DOHH2 (cell line): Measurements from ENCODE around the gene LMOD1.

Experiments
- EZH2phosphoT487 ChIP-seq: fragments of 200-600 bp; sonication (generic); IDR thresholded peaks from 2 replicates; pipeline ENCODE4 v1.6.1; 2017; ENCODE audit warnings: borderline replicate concordance, mild to moderate bottlenecking, antibody characterized with exemption, low read length, moderate library complexity, mixed read lengths
- TF ChIP-seq, protein P1 (sequence below): fragments of 200-600 bp; sonication (generic); IDR thresholded peaks from one replicate; pipeline ENCODE4 v1.5.1; 2014; ENCODE audit warnings: antibody characterized with exemption, mild to moderate bottlenecking, low read depth, low read length; ENCODE audit not compliant: poor library complexity, severe bottlenecking

DNA sequence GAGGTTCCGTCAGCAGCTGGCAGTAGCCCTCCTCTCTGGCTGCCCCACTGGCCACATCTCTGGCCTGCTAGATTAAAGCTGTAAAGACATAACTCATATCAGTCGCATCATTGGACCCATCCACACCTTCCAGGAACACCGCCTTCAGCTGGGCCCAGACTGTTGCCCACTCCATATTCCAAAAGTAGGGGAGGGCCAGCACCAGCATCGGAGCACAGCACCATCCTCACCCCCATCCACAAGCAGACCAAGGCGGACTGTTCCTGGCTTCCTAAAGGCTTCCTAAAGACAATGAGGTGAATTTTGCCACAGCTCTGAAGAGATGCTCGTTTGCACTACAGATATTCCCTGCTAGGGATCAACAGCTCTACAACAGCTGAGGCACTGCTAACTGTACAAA lies 54.1 kb downstream of the LMOD1 start:
- TF ChIP-seq, protein P1, sequence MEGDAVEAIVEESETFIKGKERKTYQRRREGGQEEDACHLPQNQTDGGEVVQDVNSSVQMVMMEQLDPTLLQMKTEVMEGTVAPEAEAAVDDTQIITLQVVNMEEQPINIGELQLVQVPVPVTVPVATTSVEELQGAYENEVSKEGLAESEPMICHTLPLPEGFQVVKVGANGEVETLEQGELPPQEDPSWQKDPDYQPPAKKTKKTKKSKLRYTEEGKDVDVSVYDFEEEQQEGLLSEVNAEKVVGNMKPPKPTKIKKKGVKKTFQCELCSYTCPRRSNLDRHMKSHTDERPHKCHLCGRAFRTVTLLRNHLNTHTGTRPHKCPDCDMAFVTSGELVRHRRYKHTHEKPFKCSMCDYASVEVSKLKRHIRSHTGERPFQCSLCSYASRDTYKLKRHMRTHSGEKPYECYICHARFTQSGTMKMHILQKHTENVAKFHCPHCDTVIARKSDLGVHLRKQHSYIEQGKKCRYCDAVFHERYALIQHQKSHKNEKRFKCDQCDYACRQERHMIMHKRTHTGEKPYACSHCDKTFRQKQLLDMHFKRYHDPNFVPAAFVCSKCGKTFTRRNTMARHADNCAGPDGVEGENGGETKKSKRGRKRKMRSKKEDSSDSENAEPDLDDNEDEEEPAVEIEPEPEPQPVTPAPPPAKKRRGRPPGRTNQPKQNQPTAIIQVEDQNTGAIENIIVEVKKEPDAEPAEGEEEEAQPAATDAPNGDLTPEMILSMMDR: no peak
- TF ChIP-seq EZH2phosphoT487: no peak
